ENCODE measurements around the gene DCBLD1.

Gene DCBLD1

DNA sequence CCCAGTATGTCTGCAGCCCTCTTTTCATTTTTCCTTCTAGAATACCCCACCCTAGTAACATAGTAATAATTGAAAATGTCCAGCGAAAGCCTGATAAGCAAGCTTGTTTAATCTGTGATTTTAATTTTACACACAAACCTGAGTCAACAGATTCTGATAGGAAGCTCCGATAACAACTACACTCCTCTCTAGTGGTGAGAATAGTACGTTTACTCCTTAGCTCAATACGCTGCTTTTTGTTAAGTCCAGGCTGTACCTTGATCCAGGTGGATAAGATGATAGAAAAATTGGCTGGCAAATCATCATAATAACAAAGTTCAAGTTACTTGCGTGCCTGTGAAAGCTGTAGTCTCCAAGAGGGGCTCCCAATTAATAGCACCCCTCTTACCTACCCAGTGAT lies 25.5 kb upstream of the DCBLD1 start:
- TF ChIP-seq, protein P1, sequence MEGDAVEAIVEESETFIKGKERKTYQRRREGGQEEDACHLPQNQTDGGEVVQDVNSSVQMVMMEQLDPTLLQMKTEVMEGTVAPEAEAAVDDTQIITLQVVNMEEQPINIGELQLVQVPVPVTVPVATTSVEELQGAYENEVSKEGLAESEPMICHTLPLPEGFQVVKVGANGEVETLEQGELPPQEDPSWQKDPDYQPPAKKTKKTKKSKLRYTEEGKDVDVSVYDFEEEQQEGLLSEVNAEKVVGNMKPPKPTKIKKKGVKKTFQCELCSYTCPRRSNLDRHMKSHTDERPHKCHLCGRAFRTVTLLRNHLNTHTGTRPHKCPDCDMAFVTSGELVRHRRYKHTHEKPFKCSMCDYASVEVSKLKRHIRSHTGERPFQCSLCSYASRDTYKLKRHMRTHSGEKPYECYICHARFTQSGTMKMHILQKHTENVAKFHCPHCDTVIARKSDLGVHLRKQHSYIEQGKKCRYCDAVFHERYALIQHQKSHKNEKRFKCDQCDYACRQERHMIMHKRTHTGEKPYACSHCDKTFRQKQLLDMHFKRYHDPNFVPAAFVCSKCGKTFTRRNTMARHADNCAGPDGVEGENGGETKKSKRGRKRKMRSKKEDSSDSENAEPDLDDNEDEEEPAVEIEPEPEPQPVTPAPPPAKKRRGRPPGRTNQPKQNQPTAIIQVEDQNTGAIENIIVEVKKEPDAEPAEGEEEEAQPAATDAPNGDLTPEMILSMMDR (IDR thresholded peaks at IDR 0.05; ENCODE audit: low read depth, low read length), result no peak
- TF ChIP-seq POLR2A (IDR thresholded peaks at IDR 0.05; ENCODE audit: extremely low read depth, insufficient read length) (no peak), MYC (IDR thresholded peaks at IDR 0.05; ENCODE audit: low read depth, low read length) (no peak)
- TF ChIP-seq, protein P2, sequence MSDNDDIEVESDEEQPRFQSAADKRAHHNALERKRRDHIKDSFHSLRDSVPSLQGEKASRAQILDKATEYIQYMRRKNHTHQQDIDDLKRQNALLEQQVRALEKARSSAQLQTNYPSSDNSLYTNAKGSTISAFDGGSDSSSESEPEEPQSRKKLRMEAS (IDR thresholded peaks at IDR 0.05; ENCODE audit: low read depth, low read length), result no peak
- no peak for DNase-seq (ENCODE audit: low read depth)

DNA sequence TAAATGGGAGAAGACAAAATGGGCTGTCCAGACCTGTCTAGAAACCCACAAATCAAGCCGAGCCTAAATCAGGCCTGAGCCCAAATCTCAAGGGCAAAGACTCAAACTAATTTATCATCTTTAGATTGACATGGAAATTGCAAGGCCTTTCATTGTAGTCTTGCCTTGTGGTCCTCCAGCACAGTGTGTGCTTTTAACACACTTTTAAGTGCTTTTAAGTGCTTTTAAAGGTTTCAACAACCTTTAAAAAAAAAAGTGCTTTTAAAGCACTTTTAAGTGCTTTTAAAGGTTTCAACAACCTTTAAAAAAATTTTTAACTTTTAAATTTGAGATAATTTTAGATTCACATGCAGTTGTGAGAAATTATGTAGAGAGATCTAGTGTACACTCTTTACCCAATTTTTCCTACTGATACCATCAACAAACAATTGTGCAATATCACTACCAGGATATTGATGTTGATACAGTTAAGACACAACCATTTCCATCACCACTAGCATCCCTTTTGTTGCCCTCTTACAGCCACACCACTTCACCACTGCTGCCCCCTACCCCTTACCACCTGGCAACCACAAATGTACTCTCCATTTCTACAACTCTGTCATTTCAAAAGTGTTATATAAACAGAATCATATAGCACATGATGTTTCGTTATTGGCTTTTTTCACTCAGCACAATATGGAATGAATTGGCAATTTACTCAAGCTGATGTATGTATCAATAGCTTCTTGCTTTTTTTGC lies 23.1 kb upstream of the DCBLD1 start:
- no peak overlapping the region for H3K4me3 ChIP-seq (ENCODE audit: low read depth, low read length)
- TF ChIP-seq POLR2A (IDR thresholded peaks at IDR 0.05; ENCODE audit: extremely low read depth, insufficient read length) (no peak), MYC (IDR thresholded peaks at IDR 0.05; ENCODE audit: low read depth, low read length) (no peak)
- TF ChIP-seq, protein P1 (IDR thresholded peaks at IDR 0.05; ENCODE audit: low read depth, low read length), result no peak
- TF ChIP-seq, protein P2 (IDR thresholded peaks at IDR 0.05; ENCODE audit: low read depth, low read length), result no peak
- no peak for DNase-seq (ENCODE audit: low read depth)

More for the DNA sequence above, 25.5 kb upstream of the DCBLD1 start:
- no peak overlapping the region for H3K4me3 ChIP-seq (ENCODE audit: low read depth, low read length)

DNA sequence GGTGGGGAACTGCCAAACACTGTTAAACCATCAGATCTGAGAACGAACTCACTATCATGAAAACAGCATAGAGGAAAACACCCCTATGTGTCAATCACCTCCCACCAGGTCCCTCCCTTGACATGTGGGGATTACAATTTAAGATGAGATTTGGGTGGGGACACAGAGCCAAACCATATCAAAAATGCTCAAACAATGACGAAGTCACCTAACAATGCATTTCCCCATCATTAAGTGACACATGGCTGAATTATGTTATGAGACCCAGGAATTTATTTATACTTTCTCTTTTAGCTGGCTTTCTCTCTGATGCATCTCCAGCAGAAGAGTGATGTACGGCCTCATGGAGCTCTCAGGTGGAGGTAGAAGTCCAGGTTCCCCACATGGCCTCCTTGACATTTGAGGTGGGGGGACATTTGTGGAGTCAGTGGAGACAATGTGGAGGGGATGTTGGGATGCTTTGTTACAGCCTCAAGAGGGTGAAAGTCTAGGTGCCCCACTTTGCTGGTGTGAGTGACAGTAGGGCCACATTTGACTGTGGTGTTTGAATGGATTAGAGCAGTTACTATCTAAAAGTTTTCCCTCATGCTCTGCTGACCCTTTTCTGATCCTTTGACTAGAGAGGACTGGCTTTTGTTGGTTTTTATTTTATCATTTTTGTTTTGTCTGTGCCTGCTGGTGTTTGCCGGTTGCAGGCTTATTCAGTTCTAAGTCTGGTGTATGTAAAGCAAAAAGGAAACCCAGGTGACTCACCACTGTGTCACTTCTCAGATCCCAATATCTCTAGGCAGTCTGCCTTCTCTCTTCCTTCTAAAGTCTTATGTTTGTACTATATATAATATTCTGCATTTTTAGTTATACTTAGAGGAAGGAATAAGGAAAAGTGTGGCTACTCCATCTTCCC lies 18.5 kb upstream of the DCBLD1 start:
- TF ChIP-seq, protein P2 (IDR thresholded peaks at IDR 0.05; ENCODE audit: low read depth, low read length), result no peak
- no peak for TF ChIP-seq MYC (IDR thresholded peaks at IDR 0.05; ENCODE audit: low read depth, low read length)
- TF ChIP-seq POLR2A (IDR thresholded peaks at IDR 0.05; ENCODE audit: extremely low read depth, insufficient read length), result no peak
- TF ChIP-seq, protein P1 (IDR thresholded peaks at IDR 0.05; ENCODE audit: low read depth, low read length), result no peak
- peak; percentile 39 for DNase-seq (ENCODE audit: low read depth)
- H3K4me3 ChIP-seq (ENCODE audit: low read depth, low read length), result no peak overlapping the region

DNA sequence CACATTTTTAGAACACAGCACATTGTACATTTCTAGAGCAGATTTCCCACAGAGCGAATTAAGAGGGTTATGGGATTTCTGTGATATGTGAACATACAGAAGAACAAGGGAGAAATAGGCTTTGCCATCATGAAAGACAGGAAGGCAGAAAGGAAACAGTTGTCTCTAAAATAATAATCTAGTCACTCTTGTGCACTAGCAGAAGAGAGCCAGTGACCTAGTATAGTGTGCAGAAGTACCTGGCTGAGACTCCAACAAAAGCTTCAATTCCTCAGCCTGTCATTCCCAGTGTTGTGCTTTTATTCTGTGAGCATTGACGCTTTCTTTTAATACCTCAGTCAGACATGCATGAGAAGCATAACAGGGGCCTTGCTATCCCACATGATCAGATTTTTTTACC lies 17.8 kb upstream of the DCBLD1 start:
- no peak overlapping the region for H3K4me3 ChIP-seq (ENCODE audit: low read depth, low read length)
- TF ChIP-seq MYC (IDR thresholded peaks at IDR 0.05; ENCODE audit: low read depth, low read length) (no peak), POLR2A (IDR thresholded peaks at IDR 0.05; ENCODE audit: extremely low read depth, insufficient read length) (no peak)
- TF ChIP-seq, protein P2 (IDR thresholded peaks at IDR 0.05; ENCODE audit: low read depth, low read length), result no peak
- TF ChIP-seq, protein P1 (IDR thresholded peaks at IDR 0.05; ENCODE audit: low read depth, low read length), result no peak

DNA sequence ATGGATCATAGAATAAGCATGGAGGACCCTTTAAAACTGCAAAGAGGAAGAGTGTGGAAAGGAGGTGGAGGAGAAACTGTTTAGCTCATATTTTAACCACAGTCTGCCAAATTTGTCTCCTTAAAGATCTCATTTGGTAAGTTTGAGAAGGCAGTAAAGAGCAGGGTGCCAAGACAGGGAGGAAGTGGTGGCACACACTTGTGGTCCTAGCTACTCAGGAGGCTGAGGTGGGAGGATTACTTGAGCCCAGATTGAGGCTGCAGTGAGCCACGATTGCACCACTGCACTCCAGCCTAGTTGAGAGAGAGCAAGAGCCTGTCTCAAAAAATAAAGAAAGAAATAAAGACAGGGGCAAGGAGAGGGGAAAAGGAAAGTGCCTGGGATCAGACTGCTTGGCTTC lies 16.8 kb upstream of the DCBLD1 start:
- peak; percentile 66 for DNase-seq (ENCODE audit: low read depth)
- TF ChIP-seq MYC (IDR thresholded peaks at IDR 0.05; ENCODE audit: low read depth, low read length), result no peak
- no peak for TF ChIP-seq POLR2A (IDR thresholded peaks at IDR 0.05; ENCODE audit: extremely low read depth, insufficient read length)
- TF ChIP-seq, protein P1 (IDR thresholded peaks at IDR 0.05; ENCODE audit: low read depth, low read length), result no peak
- TF ChIP-seq, protein P2 (IDR thresholded peaks at IDR 0.05; ENCODE audit: low read depth, low read length), result no peak
- H3K4me3 ChIP-seq (ENCODE audit: low read depth, low read length), result no peak overlapping the region

More for the DNA sequence above, 17.8 kb upstream of the DCBLD1 start:
- no peak for DNase-seq (ENCODE audit: low read depth)
